GM23248 (cell line): ENCODE measurements around the gene PLEKHA1. TPM values are rescaled to one million over a fixed set of nuclear protein-coding genes. Genes with fewer than 3 reads are reported as not detected.
A peak's percentile ranks its signal among the peaks of the same experiment; 100 is the strongest.

Source experiments
- DNase-seq: peaks from one replicate; pipeline ENCODE4 v3.0.0-alpha.2; 2015
- H2AFZ ChIP-seq: fragments of 200-600 bp; sonication (generic); 2 replicates; pipeline ENCODE4 v1.6.1; 2016; ENCODE audit warnings: antibody characterized with exemption
- H3F3A ChIP-seq: fragments of 200-600 bp; sonication (generic); 2 replicates; pipeline ENCODE4 v1.6.1; 2016; ENCODE audit warnings: mild to moderate bottlenecking, antibody characterized with exemption, mixed run types; ENCODE audit not compliant: insufficient read depth
- H3K27ac ChIP-seq: fragments of 200-600 bp; sonication (generic); 2 replicates; pipeline ENCODE4 v1.5.1; 2016; ENCODE audit warnings: mild to moderate bottlenecking
- H3K27me3 ChIP-seq: fragments of 200-600 bp; sonication (generic); replicated peaks from 2 replicates; pipeline ENCODE4 v1.6.1; 2016; ENCODE audit warnings: mild to moderate bottlenecking; ENCODE audit not compliant: insufficient read depth
- H3K36me3 ChIP-seq: fragments of 200-600 bp; sonication (generic); 2 replicates; pipeline ENCODE4 v1.6.1; 2016; ENCODE audit warnings: low read depth, mild to moderate bottlenecking
- H3K4me1 ChIP-seq: fragments of 200-600 bp; sonication (generic); 2 replicates; pipeline ENCODE4 v1.6.1; 2016; ENCODE audit warnings: mild to moderate bottlenecking; ENCODE audit not compliant: insufficient read depth
- H3K4me2 ChIP-seq: fragments of 200-600 bp; sonication (generic); one replicate; pipeline ENCODE4 v1.6.1; 2016; ENCODE audit warnings: mild to moderate bottlenecking; ENCODE audit not compliant: unreplicated experiment
- H3K4me3 ChIP-seq: fragments of 200-600 bp; sonication (generic); 2 replicates; pipeline ENCODE4 v1.5.1; 2016; ENCODE audit warnings: mild to moderate bottlenecking
- H3K79me2 ChIP-seq: fragments of 200-600 bp; sonication (generic); 2 replicates; pipeline ENCODE4 v1.6.1; 2016; ENCODE audit warnings: mild to moderate bottlenecking; ENCODE audit not compliant: insufficient read depth
- H3K9ac ChIP-seq: fragments of 200-600 bp; sonication (generic); 2 replicates; pipeline ENCODE4 v1.6.1; 2016; ENCODE audit warnings: mild to moderate bottlenecking
- H3K9me2 ChIP-seq: fragments of 200-600 bp; sonication (generic); 2 replicates; pipeline ENCODE4 v1.6.1; 2016; ENCODE audit warnings: mixed run types, mild to moderate bottlenecking, moderate library complexity; ENCODE audit not compliant: insufficient read depth
- H3K9me3 ChIP-seq: fragments of 200-600 bp; sonication (generic); one replicate; pipeline ENCODE4 v1.6.1; 2017; ENCODE audit warnings: low read depth
- H4K20me1 ChIP-seq: fragments of 200-600 bp; sonication (generic); 2 replicates; pipeline ENCODE4 v1.6.0; 2016; ENCODE audit not compliant: insufficient read depth
- EZH2 ChIP-seq: fragments of 200-600 bp; sonication (generic); IDR thresholded peaks from 2 replicates; pipeline ENCODE4 v1.6.1; 2018; ENCODE audit warnings: antibody characterized with exemption, mild to moderate bottlenecking; ENCODE audit not compliant: insufficient read depth, poor library complexity, severe bottlenecking
- EZH2phosphoT487 ChIP-seq: fragments of 200-600 bp; sonication (generic); IDR thresholded peaks from 2 replicates; pipeline ENCODE4 v1.6.1; 2018; ENCODE audit warnings: antibody characterized with exemption, moderate library complexity, mild to moderate bottlenecking, low read depth; ENCODE audit not compliant: insufficient read depth
- WGBS, 2 experiments: methylation state at CpG; one replicate each; pipeline ENCODE4 v1.1.6; 2015 to 2017; ENCODE audit warnings: low lambda C conversion rate in 2 of 2, low coverage in 1 of 2; ENCODE audit errors: missing lambda C conversion rate in 2 of 2; 5-methylcytosine and 5-hydroxymethylcytosine counted together
- in situ Hi-C: fragments of 300-500 bp; cut with MboI; formaldehyde crosslinking; loops from 2 replicates; pipeline ENCODE4 v1.15.0; 2020
- polyA plus RNA-seq: library from polyadenylated mRNA; unstranded; fragments of >200 nt; fragmentation: Nextera tagmentation; extraction: Ambion mirVana; gene quantifications from 2 replicates; pipeline ENCODE4 v1.2.1, GENCODE V29; 2016
- total RNA-seq: library from RNA; depleted of rRNA; stranded (reverse); fragments of >200 nt; shearing (Covaris generic); gene quantifications from 2 replicates; pipeline ENCODE4 v1.2.3, GENCODE V29; 2014

The PLEKHA1 gene
- total and polyA plus RNA-seq, 2 experiments from 2014 or later: 28.7 to 41.0 TPM

GRCh38 chr10:122465401-122466040, 91.0 kb downstream of the PLEKHA1 start:
- TF ChIP-seq EZH2phosphoT487 (no peak), EZH2 (no peak)
- Histone ChIP-seq H3K4me3 (no peak overlapping the region), H4K20me1 (no peaks in the 10 kb centered on the region), H3K4me1 (peaks cover 31% of the 10 kb centered on the region), H3K4me2 (no peak overlapping the region), H3K9me3 (no peaks in the 10 kb centered on the region), H3K27ac (no peak overlapping the region), H3F3A (peaks cover 18% of the 10 kb centered on the region), H2AFZ (no peak overlapping the region), H3K27me3 (no peaks in the 10 kb centered on the region), H3K9ac (no peak overlapping the region), H3K79me2 (peaks cover 67% of the 10 kb centered on the region), H3K9me2 (no peaks in the 10 kb centered on the region), H3K36me3 (no peaks in the 10 kb centered on the region)
- WGBS, 2 experiments: 84 to 86% methylated on average over 6 of the region's 6 CpGs
- DNase-seq: no peak
- in situ Hi-C loops: no loop called here

- H3K9me3 ChIP-seq: no peaks in the 10 kb centered on the region
- no peak overlapping the region for H3K27ac ChIP-seq
- no peaks in the 10 kb centered on the region for H3K36me3 ChIP-seq
- no peak overlapping the region for H3K4me2 ChIP-seq
- H3F3A ChIP-seq: peaks cover 26% of the 10 kb centered on the region
- peaks cover 79% of the 10 kb centered on the region for H3K79me2 ChIP-seq
- DNase-seq: no peak
- H3K9me2 ChIP-seq: no peaks in the 10 kb centered on the region
- in situ Hi-C loops: no loop called here
- H4K20me1 ChIP-seq: no peaks in the 10 kb centered on the region
- no peak overlapping the region for H3K9ac ChIP-seq
- no peak overlapping the region for H2AFZ ChIP-seq
- no peak for TF ChIP-seq EZH2
- no peak for TF ChIP-seq EZH2phosphoT487
- H3K4me1 ChIP-seq: peaks cover 35% of the 10 kb centered on the region
- no peaks in the 10 kb centered on the region for H3K27me3 ChIP-seq
- 85 to 88% methylated on average over 8 of the region's 8 CpGs for WGBS, 2 experiments
- H3K4me3 ChIP-seq: no peak overlapping the region
Observed at GRCh38 chr10:122466951-122467381, 92.5 kb downstream of the PLEKHA1 start.

GRCh38 chr10:122467701-122468100, 93.2 kb downstream of the PLEKHA1 start:
- in situ Hi-C loops: no loop called here
- H3K36me3 ChIP-seq: no peaks in the 10 kb centered on the region
- no peaks in the 10 kb centered on the region for H3K9me3 ChIP-seq
- no peak overlapping the region for H3K4me2 ChIP-seq
- WGBS, 2 experiments: 85% methylated on average over 6 of the region's 6 CpGs
- H3K4me1 ChIP-seq: peaks cover 37% of the 10 kb centered on the region
- no peak overlapping the region for H3K27ac ChIP-seq
- no peaks in the 10 kb centered on the region for H3K27me3 ChIP-seq
- TF ChIP-seq EZH2phosphoT487: no peak
- no peak for TF ChIP-seq EZH2
- H3K9me2 ChIP-seq: no peaks in the 10 kb centered on the region
- peaks cover 26% of the 10 kb centered on the region for H3F3A ChIP-seq
- no peaks in the 10 kb centered on the region for H4K20me1 ChIP-seq
- no peak overlapping the region for H2AFZ ChIP-seq
- H3K9ac ChIP-seq: no peak overlapping the region
- no peak overlapping the region for H3K4me3 ChIP-seq
- peaks cover 83% of the 10 kb centered on the region for H3K79me2 ChIP-seq
- DNase-seq: no peak

- in situ Hi-C loops: no loop called here
- Histone ChIP-seq H4K20me1 (no peaks in the 10 kb centered on the region), H3K79me2 (peaks cover 85% of the 10 kb centered on the region), H3K9ac (peak overlapping the region; percentile 56), H3K27ac (peak overlapping the region; percentile 73), H3K9me2 (no peaks in the 10 kb centered on the region), H3K9me3 (no peaks in the 10 kb centered on the region), H3F3A (peaks cover 26% of the 10 kb centered on the region), H3K4me1 (peaks cover 34% of the 10 kb centered on the region), H3K4me3 (peak overlapping the region; percentile 25; the same call in 1 of the 2 replicates), H2AFZ (no peak overlapping the region), H3K36me3 (no peaks in the 10 kb centered on the region), H3K4me2 (peak overlapping the region; percentile 47), H3K27me3 (no peaks in the 10 kb centered on the region)
- TF ChIP-seq EZH2phosphoT487: no peak
- no peak for TF ChIP-seq EZH2
- DNase-seq: no peak
- 46 to 54% methylated on average over 5 of the region's 5 CpGs for WGBS, 2 experiments
Observed at GRCh38 chr10:122468307-122468925, 93.9 kb downstream of the PLEKHA1 start.
